HepG2 (cell line): ENCODE measurements around the gene PHKG2.

Experiments
- ATAD3A ChIP-seq: sonication (generic); formaldehyde crosslinking; IDR thresholded peaks from 2 replicates; pipeline ENCODE4 v1.4.0; 2020; ENCODE audit warnings: missing genetic modification reagents
- EP300 ChIP-seq, 3 experiments: sonication (generic) in 1 of 3; formaldehyde crosslinking in 1 of 3; IDR thresholded peaks; 2 replicates each; pipeline versions ENCODE4 v1.5.1 to v1.6.1; 2011 to 2020; ENCODE audit warnings: low read depth in 2 of 3, low read length in 2 of 3, borderline replicate concordance in 1 of 3, improper control_type of control experiment in 1 of 3, mild to moderate bottlenecking in 1 of 3, missing genetic modification reagents in 1 of 3, moderate library complexity in 1 of 3
- TF ChIP-seq, protein P1 (sequence below): IDR thresholded peaks from 2 replicates; pipeline ENCODE4 v1.6.1; 2016
- TF ChIP-seq, protein P2 (sequence below): sonication (generic); formaldehyde crosslinking; IDR thresholded peaks from 2 replicates; pipeline ENCODE4 v1.5.0; 2020; ENCODE audit warnings: mild to moderate bottlenecking, missing genetic modification reagents, moderate library complexity

- TF ChIP-seq ATAD3A (CRISPR knock-in tag): no peak
- TF ChIP-seq, protein P1, sequence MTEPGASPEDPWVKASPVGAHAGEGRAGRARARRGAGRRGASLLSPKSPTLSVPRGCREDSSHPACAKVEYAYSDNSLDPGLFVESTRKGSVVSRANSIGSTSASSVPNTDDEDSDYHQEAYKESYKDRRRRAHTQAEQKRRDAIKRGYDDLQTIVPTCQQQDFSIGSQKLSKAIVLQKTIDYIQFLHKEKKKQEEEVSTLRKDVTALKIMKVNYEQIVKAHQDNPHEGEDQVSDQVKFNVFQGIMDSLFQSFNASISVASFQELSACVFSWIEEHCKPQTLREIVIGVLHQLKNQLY (CRISPR knock-in tag): no peak
- TF ChIP-seq, protein P2, sequence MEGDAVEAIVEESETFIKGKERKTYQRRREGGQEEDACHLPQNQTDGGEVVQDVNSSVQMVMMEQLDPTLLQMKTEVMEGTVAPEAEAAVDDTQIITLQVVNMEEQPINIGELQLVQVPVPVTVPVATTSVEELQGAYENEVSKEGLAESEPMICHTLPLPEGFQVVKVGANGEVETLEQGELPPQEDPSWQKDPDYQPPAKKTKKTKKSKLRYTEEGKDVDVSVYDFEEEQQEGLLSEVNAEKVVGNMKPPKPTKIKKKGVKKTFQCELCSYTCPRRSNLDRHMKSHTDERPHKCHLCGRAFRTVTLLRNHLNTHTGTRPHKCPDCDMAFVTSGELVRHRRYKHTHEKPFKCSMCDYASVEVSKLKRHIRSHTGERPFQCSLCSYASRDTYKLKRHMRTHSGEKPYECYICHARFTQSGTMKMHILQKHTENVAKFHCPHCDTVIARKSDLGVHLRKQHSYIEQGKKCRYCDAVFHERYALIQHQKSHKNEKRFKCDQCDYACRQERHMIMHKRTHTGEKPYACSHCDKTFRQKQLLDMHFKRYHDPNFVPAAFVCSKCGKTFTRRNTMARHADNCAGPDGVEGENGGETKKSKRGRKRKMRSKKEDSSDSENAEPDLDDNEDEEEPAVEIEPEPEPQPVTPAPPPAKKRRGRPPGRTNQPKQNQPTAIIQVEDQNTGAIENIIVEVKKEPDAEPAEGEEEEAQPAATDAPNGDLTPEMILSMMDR (CRISPR knock-in tag): no peak
- TF ChIP-seq EP300 (IDR thresholded peaks at IDR 0.05; ENCODE audit: low read depth in 2 of 2, low read length in 2 of 2): no peak
- no peak for TF ChIP-seq EP300 (CRISPR knock-in tag; IDR thresholded peaks at IDR 0.05; ENCODE audit: borderline replicate concordance)
Measured at GRCh38 chr16:30779596-30779995, 31.4 kb downstream of the PHKG2 start.
